Astrocyte (in vitro differentiated cells and primary cell): ENCODE results near the gene KCNK10.

Experiments used
- CTCF ChIP-seq: IDR thresholded peaks from 2 replicates; pipeline ENCODE4 v1.5.1; 2011; ENCODE audit warnings: low read depth, mild to moderate bottlenecking, inconsistent platforms, low read length, moderate library complexity; ENCODE audit not compliant: insufficient read depth
- EZH2 ChIP-seq: IDR thresholded peaks from 2 replicates; pipeline ENCODE4 v1.6.1; 2012; ENCODE audit warnings: mild to moderate bottlenecking, low read length, inconsistent platforms; ENCODE audit not compliant: insufficient read depth

- TF ChIP-seq CTCF (no peak), EZH2 (no peak)
These were observed 152.7 kb downstream of the KCNK10 start for GRCh38 chr14:88170333-88170732.
